BJ (cell line): ENCODE measurements around the gene CYB561D2. TPM values are rescaled to one million over a fixed set of nuclear protein-coding genes. Genes with fewer than 3 reads are reported as not detected.
A peak's percentile ranks its signal among the peaks of the same experiment; 100 is the strongest.

Source experiments
- CTCF ChIA-PET: fragments of 350-600 bp; formaldehyde crosslinking; extraction: SDS; loops from one replicate; lab custom pipeline; 2021; ENCODE audit warnings: antibody characterized with exemption, inconsistent platforms; lab: Yijun Ruan, JAX
- POLR2A ChIA-PET: fragments of 300-600 bp; sonication (Branson Sonifier 250); formaldehyde crosslinking; extraction: SDS; loops from one replicate; lab custom pipeline; 2021; ENCODE audit warnings: antibody characterized with exemption; lab: Charles Lee
- DNase-seq: peaks from one replicate; pipeline ENCODE4 v3.0.0-alpha.2; 2011; ENCODE audit warnings: low read depth
- H3K27me3 ChIP-seq: 2 replicates; pipeline ENCODE4 v1.6.0; 2011; ENCODE audit warnings: low read length; ENCODE audit not compliant: control insufficient read depth, insufficient read depth
- H3K36me3 ChIP-seq: 2 replicates; pipeline ENCODE4 v1.5.1; 2011; ENCODE audit warnings: low read length; ENCODE audit not compliant: control insufficient read depth, insufficient read depth
- H3K4me3 ChIP-seq: 2 replicates; pipeline ENCODE4 v1.5.1; 2011; ENCODE audit warnings: low read depth, mild to moderate bottlenecking, control low read depth, low read length
- polyA plus RNA-seq: library from polyadenylated mRNA; depleted of rRNA; stranded (reverse); fragments of >200 nt; gene quantifications from 2 replicates; pipeline ENCODE4 v1.2.3, GENCODE V29; 2011
- TF ChIP-seq, protein P1 (sequence below): IDR thresholded peaks from 2 replicates; pipeline ENCODE4 v1.5.1; 2011; ENCODE audit warnings: low read depth, mild to moderate bottlenecking, control low read depth, inconsistent platforms, low read length, moderate library complexity; ENCODE audit not compliant: insufficient read depth

CYB561D2 gene
- polyA plus RNA-seq, 1 experiment: 39.3 TPM

DNA sequence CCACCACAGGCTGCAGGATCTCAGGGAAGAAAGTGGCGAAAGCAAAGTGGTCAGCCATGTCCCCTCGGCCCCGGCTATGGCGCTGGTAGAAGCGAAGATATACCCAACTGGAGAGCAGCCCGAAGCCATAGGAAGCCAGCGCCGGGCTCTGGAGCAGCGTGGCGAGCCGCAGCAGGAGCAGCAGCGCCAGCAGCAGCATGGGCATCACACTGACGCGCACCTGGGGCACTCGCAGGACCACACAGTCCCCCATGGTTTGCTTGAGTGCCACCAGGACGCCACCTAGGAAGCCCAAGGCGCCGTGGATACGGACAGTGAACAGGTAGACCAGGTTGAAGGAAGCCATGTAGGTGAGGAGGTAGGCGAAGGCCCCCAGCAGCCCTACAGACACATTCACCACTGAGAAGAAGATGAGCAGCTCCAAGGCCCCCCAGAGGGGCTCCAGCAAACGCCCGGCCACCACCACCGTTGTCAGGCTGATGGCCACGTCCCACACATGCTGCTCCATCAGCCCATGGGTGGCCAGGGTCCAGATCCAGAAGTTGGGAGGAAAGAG is 7.8 kb downstream of the CYB561D2 start:
- POLR2A ChIA-PET: no interaction called here
- Histone ChIP-seq H3K27me3 (no peaks in the 10 kb centered on the region), H3K36me3 (peaks cover 19% of the 10 kb centered on the region), H3K4me3 (peak overlapping the region; percentile 76)
- CTCF ChIA-PET: no interaction called here
- TF ChIP-seq, protein P1, sequence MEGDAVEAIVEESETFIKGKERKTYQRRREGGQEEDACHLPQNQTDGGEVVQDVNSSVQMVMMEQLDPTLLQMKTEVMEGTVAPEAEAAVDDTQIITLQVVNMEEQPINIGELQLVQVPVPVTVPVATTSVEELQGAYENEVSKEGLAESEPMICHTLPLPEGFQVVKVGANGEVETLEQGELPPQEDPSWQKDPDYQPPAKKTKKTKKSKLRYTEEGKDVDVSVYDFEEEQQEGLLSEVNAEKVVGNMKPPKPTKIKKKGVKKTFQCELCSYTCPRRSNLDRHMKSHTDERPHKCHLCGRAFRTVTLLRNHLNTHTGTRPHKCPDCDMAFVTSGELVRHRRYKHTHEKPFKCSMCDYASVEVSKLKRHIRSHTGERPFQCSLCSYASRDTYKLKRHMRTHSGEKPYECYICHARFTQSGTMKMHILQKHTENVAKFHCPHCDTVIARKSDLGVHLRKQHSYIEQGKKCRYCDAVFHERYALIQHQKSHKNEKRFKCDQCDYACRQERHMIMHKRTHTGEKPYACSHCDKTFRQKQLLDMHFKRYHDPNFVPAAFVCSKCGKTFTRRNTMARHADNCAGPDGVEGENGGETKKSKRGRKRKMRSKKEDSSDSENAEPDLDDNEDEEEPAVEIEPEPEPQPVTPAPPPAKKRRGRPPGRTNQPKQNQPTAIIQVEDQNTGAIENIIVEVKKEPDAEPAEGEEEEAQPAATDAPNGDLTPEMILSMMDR: no peak
- DNase-seq: no peak

DNA sequence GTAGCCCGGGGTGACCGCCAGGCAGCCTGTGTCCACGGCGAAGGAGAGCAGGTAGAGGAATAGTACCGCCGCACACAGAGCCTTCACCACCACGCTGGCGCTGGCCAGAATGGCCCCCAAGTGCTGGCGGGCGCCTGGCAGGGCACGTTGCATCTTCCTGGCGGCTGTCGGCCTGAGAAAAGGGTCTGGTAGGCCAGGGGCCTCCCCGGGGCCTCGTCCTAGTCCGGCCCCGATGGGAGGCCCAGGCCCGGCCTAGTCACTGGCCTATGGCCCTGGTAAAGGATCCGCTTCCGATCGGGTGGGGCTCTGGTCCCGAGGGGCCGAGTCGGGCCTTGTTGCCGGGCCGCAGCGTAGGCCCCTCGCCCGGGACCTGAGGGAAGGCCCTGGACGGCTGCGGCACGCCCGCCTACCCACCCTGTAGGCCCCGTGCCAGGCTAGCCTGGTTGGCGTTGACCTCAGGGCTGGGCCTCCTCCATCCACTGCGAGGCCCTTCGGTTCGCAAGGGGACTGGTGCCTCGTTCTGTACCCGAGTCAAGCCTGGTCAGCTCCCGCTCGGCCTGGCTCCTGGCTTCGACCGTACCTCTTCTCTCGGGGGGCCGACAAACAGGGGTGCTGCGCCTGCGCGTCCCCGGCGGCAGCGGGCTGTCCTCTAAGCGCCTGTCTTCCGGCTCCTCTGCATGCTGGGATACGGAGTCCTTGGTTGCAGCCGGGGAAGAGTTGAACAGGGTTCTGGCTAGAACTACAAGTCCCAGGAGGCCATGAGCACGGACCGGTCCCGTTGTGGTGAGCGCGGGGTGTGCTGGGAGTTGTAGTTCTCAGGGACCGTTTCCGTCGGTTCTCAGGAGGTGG is 8.5 kb downstream of the CYB561D2 start, which contains the start of gene TMEM115:
TSS of gene TMEM115 (minus strand) at position 611 of the 849 bp plus-strand sequence. CDS start at position 153, 458 bp downstream.
- POLR2A ChIA-PET: interaction anchor here (0.5 to 0.6 kb wide), 2 partner anchors 22 to 207 kb away, joined by 4 to 5 read pairs; no protein-coding TSS in a partner anchor
- TF ChIP-seq, protein P1: no peak
- peaks cover 16% of the 10 kb centered on the region for H3K36me3 ChIP-seq
- H3K4me3 ChIP-seq: peak within 1 kb of the TSS; percentile 76
- H3K27me3 ChIP-seq: no peaks in the 10 kb centered on the region
- CTCF ChIA-PET: no interaction called here
- peak; percentile 98 for DNase-seq

DNA sequence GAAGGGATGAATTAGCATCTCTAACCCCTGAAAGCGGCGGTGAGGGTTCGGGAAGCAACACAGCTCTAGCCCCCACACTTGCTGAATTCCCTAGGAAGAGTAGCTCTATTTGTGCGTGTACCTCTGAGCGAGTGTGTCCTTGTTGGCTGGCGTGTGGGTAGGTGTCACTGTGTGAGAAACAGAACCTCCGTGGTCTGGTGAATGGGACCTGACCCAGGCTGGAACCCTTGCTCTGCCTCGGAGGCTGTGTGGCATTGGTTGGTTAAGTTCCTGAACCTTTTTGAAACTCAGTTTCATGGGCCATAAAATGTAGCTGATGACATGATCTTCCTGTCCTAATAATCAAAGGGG is 9.1 kb downstream of the CYB561D2 start:
- ChIA-PET CTCF (no interaction called here), POLR2A (no interaction called here)
- peaks cover 11% of the 10 kb centered on the region for H3K36me3 ChIP-seq
- peak overlapping the region; percentile 13 for H3K4me3 ChIP-seq
- TF ChIP-seq, protein P1: no peak
- H3K27me3 ChIP-seq: no peaks in the 10 kb centered on the region
- no peak for DNase-seq

DNA sequence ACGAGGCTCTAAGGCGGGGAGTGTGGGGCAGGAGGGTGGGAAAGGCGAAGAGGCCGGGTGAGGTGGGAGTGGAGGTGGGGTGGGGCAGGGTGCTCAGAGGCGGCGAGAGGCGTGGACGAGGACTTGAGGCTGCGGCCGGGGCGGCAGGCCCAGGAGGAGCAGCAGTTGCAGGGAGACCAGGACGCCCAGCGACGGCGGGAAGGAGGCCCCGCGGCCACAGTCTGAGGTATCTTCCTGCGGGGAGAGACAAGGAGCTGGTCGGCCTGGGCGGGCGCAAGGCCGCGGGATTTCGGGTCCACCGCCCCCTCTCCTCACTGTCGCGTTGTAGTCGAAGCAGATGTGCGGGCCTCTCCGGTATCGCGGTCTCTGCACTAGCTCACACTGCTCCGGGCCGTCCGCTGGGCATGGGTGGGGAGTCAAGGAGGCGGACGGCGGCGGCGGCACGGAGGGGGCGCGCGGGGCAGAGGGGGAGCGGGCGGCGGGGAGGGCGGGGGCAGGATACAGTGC is 14.0 kb downstream of the CYB561D2 start:
- TF ChIP-seq, protein P1: no peak
- Histone ChIP-seq H3K27me3 (peaks cover 2% of the 10 kb centered on the region), H3K4me3 (peak overlapping the region; percentile 47), H3K36me3 (no peaks in the 10 kb centered on the region)
- no peak for DNase-seq
- POLR2A ChIA-PET: interaction anchor here (0.6 kb wide), 1 partner anchor 662 kb away, joined by 5 read pairs; no protein-coding TSS in a partner anchor
- CTCF ChIA-PET: no interaction called here
